Measurements from ENCODE around the gene C7orf33.

Gene C7orf33

GRCh38 chr7:148590471-148590870 lies at the start of gene C7orf33:
C7orf33 (plus strand) TSS chr7:148590766; CDS start chr7:148590926, 160 bp downstream.
- no peak within 1 kb of the TSS for H3K9ac ChIP-seq (ENCODE audit: low read depth, low read length)

GRCh38 chr7:148541891-148542504 lies 48.6 kb upstream of the C7orf33 start:
- Histone ChIP-seq H3K9ac (ENCODE audit: low read depth, low read length) (no peak overlapping the region), H3K27ac (ENCODE audit: low read length) (no peak overlapping the region), H3K4me3 (ENCODE audit: low read length) (no peak overlapping the region)

More at GRCh38 chr7:148590471-148590870, at the start of gene C7orf33:
- Histone ChIP-seq H3K4me1 (ENCODE audit: insufficient read depth, low read length) (peaks cover 16% of the 10 kb centered on the region; the same call in 1 of the 2 replicates), H3K27ac (ENCODE audit: low read length) (no peak within 1 kb of the TSS), H3K36me3 (ENCODE audit: insufficient read depth, low read depth, low read length) (no peaks in the 10 kb centered on the region), H3K4me3 (ENCODE audit: low read length) (no peak within 1 kb of the TSS), H3K9me3 (ENCODE audit: insufficient read depth, low read depth, low read length) (no peaks in the 10 kb centered on the region), H3K27me3 (ENCODE audit: insufficient read depth, low read length) (no peaks in the 10 kb centered on the region)

GRCh38 chr7:148543302-148543701 lies 47.3 kb upstream of the C7orf33 start:
- H3K27me3 ChIP-seq (ENCODE audit: insufficient read depth, low read length): no peaks in the 10 kb centered on the region
- no peaks in the 10 kb centered on the region for H3K36me3 ChIP-seq (ENCODE audit: insufficient read depth, low read depth, low read length)
- no peaks in the 10 kb centered on the region for H3K9me3 ChIP-seq (ENCODE audit: insufficient read depth, low read depth, low read length)
- no peaks in the 10 kb centered on the region for H3K4me1 ChIP-seq (ENCODE audit: insufficient read depth, low read length)
- no peak overlapping the region for H3K9ac ChIP-seq (ENCODE audit: low read depth, low read length)
- no peak overlapping the region for H3K27ac ChIP-seq (ENCODE audit: low read length)
- H3K4me3 ChIP-seq (ENCODE audit: low read length): no peak overlapping the region

More at GRCh38 chr7:148541891-148542504, 48.6 kb upstream of the C7orf33 start:
- Histone ChIP-seq H3K4me1 (ENCODE audit: insufficient read depth, low read length) (no peaks in the 10 kb centered on the region), H3K36me3 (ENCODE audit: insufficient read depth, low read depth, low read length) (no peaks in the 10 kb centered on the region), H3K9me3 (ENCODE audit: insufficient read depth, low read depth, low read length) (no peaks in the 10 kb centered on the region), H3K27me3 (ENCODE audit: insufficient read depth, low read length) (no peaks in the 10 kb centered on the region)

- no peaks in the 10 kb centered on the region for H3K27me3 ChIP-seq (ENCODE audit: insufficient read depth, low read length)
Observed at GRCh38 chr7:148545172-148545571, 45.4 kb upstream of the C7orf33 start.

GRCh38 chr7:148545932-148546331 lies 44.6 kb upstream of the C7orf33 start:
- Histone ChIP-seq H3K9ac (ENCODE audit: low read depth, low read length) (no peak overlapping the region), H3K27me3 (ENCODE audit: insufficient read depth, low read length) (no peaks in the 10 kb centered on the region), H3K9me3 (ENCODE audit: insufficient read depth, low read depth, low read length) (no peaks in the 10 kb centered on the region), H3K4me1 (ENCODE audit: insufficient read depth, low read length) (no peaks in the 10 kb centered on the region), H3K27ac (ENCODE audit: low read length) (no peak overlapping the region), H3K36me3 (ENCODE audit: insufficient read depth, low read depth, low read length) (no peaks in the 10 kb centered on the region), H3K4me3 (ENCODE audit: low read length) (no peak overlapping the region)

More at GRCh38 chr7:148545172-148545571, 45.4 kb upstream of the C7orf33 start:
- no peaks in the 10 kb centered on the region for H3K36me3 ChIP-seq (ENCODE audit: insufficient read depth, low read depth, low read length)
- no peaks in the 10 kb centered on the region for H3K4me1 ChIP-seq (ENCODE audit: insufficient read depth, low read length)
- H3K27ac ChIP-seq (ENCODE audit: low read length): no peak overlapping the region
- H3K4me3 ChIP-seq (ENCODE audit: low read length): no peak overlapping the region
- no peak overlapping the region for H3K9ac ChIP-seq (ENCODE audit: low read depth, low read length)
- no peaks in the 10 kb centered on the region for H3K9me3 ChIP-seq (ENCODE audit: insufficient read depth, low read depth, low read length)

- no peak overlapping the region for H3K27ac ChIP-seq (ENCODE audit: low read length)
- H3K4me3 ChIP-seq (ENCODE audit: low read length): no peak overlapping the region
- H3K27me3 ChIP-seq (ENCODE audit: insufficient read depth, low read length): no peaks in the 10 kb centered on the region
- H3K4me1 ChIP-seq (ENCODE audit: insufficient read depth, low read length): no peaks in the 10 kb centered on the region
- no peak overlapping the region for H3K9ac ChIP-seq (ENCODE audit: low read depth, low read length)
- H3K36me3 ChIP-seq (ENCODE audit: insufficient read depth, low read depth, low read length): no peaks in the 10 kb centered on the region
- no peaks in the 10 kb centered on the region for H3K9me3 ChIP-seq (ENCODE audit: insufficient read depth, low read depth, low read length)
Observed at GRCh38 chr7:148546857-148547256, 43.7 kb upstream of the C7orf33 start.

GRCh38 chr7:148547951-148548350 lies 42.6 kb upstream of the C7orf33 start:
- no peaks in the 10 kb centered on the region for H3K9me3 ChIP-seq (ENCODE audit: insufficient read depth, low read depth, low read length)
- H3K27me3 ChIP-seq (ENCODE audit: insufficient read depth, low read length): no peaks in the 10 kb centered on the region
- no peaks in the 10 kb centered on the region for H3K36me3 ChIP-seq (ENCODE audit: insufficient read depth, low read depth, low read length)
- H3K4me3 ChIP-seq (ENCODE audit: low read length): no peak overlapping the region
- no peaks in the 10 kb centered on the region for H3K4me1 ChIP-seq (ENCODE audit: insufficient read depth, low read length)
- H3K27ac ChIP-seq (ENCODE audit: low read length): no peak overlapping the region
- H3K9ac ChIP-seq (ENCODE audit: low read depth, low read length): no peak overlapping the region

GRCh38 chr7:148553979-148554378 lies 36.6 kb upstream of the C7orf33 start:
- Histone ChIP-seq H3K4me1 (ENCODE audit: insufficient read depth, low read length) (no peaks in the 10 kb centered on the region), H3K27ac (ENCODE audit: low read length) (no peak overlapping the region), H3K9ac (ENCODE audit: low read depth, low read length) (no peak overlapping the region), H3K27me3 (ENCODE audit: insufficient read depth, low read length) (no peaks in the 10 kb centered on the region), H3K36me3 (ENCODE audit: insufficient read depth, low read depth, low read length) (no peaks in the 10 kb centered on the region), H3K4me3 (ENCODE audit: low read length) (no peak overlapping the region), H3K9me3 (ENCODE audit: insufficient read depth, low read depth, low read length) (no peaks in the 10 kb centered on the region)

GRCh38 chr7:148556892-148557291 lies 33.7 kb upstream of the C7orf33 start:
- Histone ChIP-seq H3K36me3 (ENCODE audit: insufficient read depth, low read depth, low read length) (no peaks in the 10 kb centered on the region), H3K27ac (ENCODE audit: low read length) (no peak overlapping the region), H3K9ac (ENCODE audit: low read depth, low read length) (no peak overlapping the region), H3K4me1 (ENCODE audit: insufficient read depth, low read length) (no peaks in the 10 kb centered on the region), H3K4me3 (ENCODE audit: low read length) (no peak overlapping the region), H3K9me3 (ENCODE audit: insufficient read depth, low read depth, low read length) (no peaks in the 10 kb centered on the region), H3K27me3 (ENCODE audit: insufficient read depth, low read length) (no peaks in the 10 kb centered on the region)

- Histone ChIP-seq H3K4me1 (ENCODE audit: insufficient read depth, low read length) (no peaks in the 10 kb centered on the region), H3K36me3 (ENCODE audit: insufficient read depth, low read depth, low read length) (no peaks in the 10 kb centered on the region), H3K27me3 (ENCODE audit: insufficient read depth, low read length) (no peaks in the 10 kb centered on the region), H3K27ac (ENCODE audit: low read length) (no peak overlapping the region), H3K9me3 (ENCODE audit: insufficient read depth, low read depth, low read length) (no peaks in the 10 kb centered on the region), H3K9ac (ENCODE audit: low read depth, low read length) (no peak overlapping the region), H3K4me3 (ENCODE audit: low read length) (no peak overlapping the region)
Observed at GRCh38 chr7:148558914-148559313, 31.7 kb upstream of the C7orf33 start.

GRCh38 chr7:148561099-148561498 lies 29.5 kb upstream of the C7orf33 start:
- H3K27ac ChIP-seq (ENCODE audit: low read length): no peak overlapping the region
- no peaks in the 10 kb centered on the region for H3K4me1 ChIP-seq (ENCODE audit: insufficient read depth, low read length)
- no peak overlapping the region for H3K4me3 ChIP-seq (ENCODE audit: low read length)
- H3K9ac ChIP-seq (ENCODE audit: low read depth, low read length): no peak overlapping the region
- H3K36me3 ChIP-seq (ENCODE audit: insufficient read depth, low read depth, low read length): no peaks in the 10 kb centered on the region
- no peaks in the 10 kb centered on the region for H3K27me3 ChIP-seq (ENCODE audit: insufficient read depth, low read length)
- H3K9me3 ChIP-seq (ENCODE audit: insufficient read depth, low read depth, low read length): no peaks in the 10 kb centered on the region

- H3K27me3 ChIP-seq (ENCODE audit: insufficient read depth, low read length): no peaks in the 10 kb centered on the region
- no peak overlapping the region for H3K4me3 ChIP-seq (ENCODE audit: low read length)
- H3K27ac ChIP-seq (ENCODE audit: low read length): no peak overlapping the region
- H3K4me1 ChIP-seq (ENCODE audit: insufficient read depth, low read length): peaks cover 11% of the 10 kb centered on the region; the same call in 1 of the 2 replicates
- no peaks in the 10 kb centered on the region for H3K9me3 ChIP-seq (ENCODE audit: insufficient read depth, low read depth, low read length)
- no peak overlapping the region for H3K9ac ChIP-seq (ENCODE audit: low read depth, low read length)
- no peaks in the 10 kb centered on the region for H3K36me3 ChIP-seq (ENCODE audit: insufficient read depth, low read depth, low read length)
Observed at GRCh38 chr7:148563583-148564274, 26.8 kb upstream of the C7orf33 start.

Measured in iPS-20b (cell line).